ENCODE measurements around the gene PITX2. TPM values are rescaled to one million over a fixed set of nuclear protein-coding genes. Genes with fewer than 3 reads are reported as not detected.

PITX2 gene
- total and polyA plus RNA-seq, 2 of the 13 experiments (the other 11 are each of a cell fraction or from before 2014, with no cell fraction given), result not detected

GRCh38 chr4:110644008-110644407, 21.1 kb upstream of the PITX2 start (continued):
- TF ChIP-seq MLX (CRISPR knock-in tag; IDR thresholded peaks at IDR 0.05), result peak; percentile 75
- TF ChIP-seq ZNF607 (CRISPR knock-in tag; IDR thresholded peaks at IDR 0.05; ENCODE audit: borderline replicate concordance), result 0 out of 2 replicates have a peak, but pooled peaks have one; percentile 33
- TF ChIP-seq PAXIP1 (CRISPR knock-in tag; conservative IDR thresholded peaks at IDR 0.05), result peak; percentile 72
- TF ChIP-seq GATAD2A (CRISPR knock-in tag; IDR thresholded peaks at IDR 0.05), result peak; percentile 50; the same call in 1 of the 2 replicates
- TF ChIP-seq PHF21A (CRISPR knock-in tag; IDR thresholded peaks at IDR 0.05), result peak; percentile 65
- TF ChIP-seq HNF4G (IDR thresholded peaks at IDR 0.05; ENCODE audit: borderline replicate concordance, low read depth, low read length), result no peak
- TF ChIP-seq HNF4G (CRISPR knock-in tag; IDR thresholded peaks at IDR 0.05; ENCODE audit: borderline replicate concordance, low read depth), result peak; percentile 24; the same call in 1 of the 2 replicates

GRCh38 chr4:110643096-110643495, 20.2 kb upstream of the PITX2 start:
- Histone ChIP-seq H3K36me3 (replicated peaks in 1 of 2; ENCODE audit: control insufficient read depth in 1 of 2, insufficient read depth in 2 of 2, low read length in 2 of 2) (no peaks in the 10 kb centered on the region), H3K4me1 (ENCODE audit: insufficient read depth, low read length) (peaks cover 30% of the 10 kb centered on the region), H3K79me2 (ENCODE audit: insufficient read depth, low read length) (no peaks in the 10 kb centered on the region), H3K27ac (ENCODE audit: extremely low read length, insufficient read depth, low read length) (no peak overlapping the region), H3K4me2 (ENCODE audit: low read depth, low read length) (no peak overlapping the region), H3K9ac (ENCODE audit: insufficient read depth, low read depth, low read length) (no peak overlapping the region), H3K9me3 (ENCODE audit: low read length) (no peaks in the 10 kb centered on the region), H3K27me3 (ENCODE audit: control insufficient read depth in 1 of 2, insufficient read depth in 2 of 2, low read length in 2 of 2) (peaks cover 0 to 46% of the 10 kb centered on the region in 2 experiments), H3K4me3 (replicated peaks in 1 of 3; ENCODE audit: insufficient read depth in 1 of 3, low read depth in 2 of 3, low read length in 3 of 3) (no peak overlapping the region), H4K20me1 (ENCODE audit: insufficient read depth, low read length) (no peaks in the 10 kb centered on the region), H2AFZ (ENCODE audit: low read length) (no peak overlapping the region)
- in situ Hi-C loops (cut with HindIII; ENCODE audit: extremely low pct_ligation_motif_present, low pct_unique_long_range_greater_than_20kb) (no loop called here), intact Hi-C loops (cut with micrococcal nuclease; ENCODE audit: unreplicated experiment) (no loop called here)
- BruUV-seq (replicated peaks), result no TSS peak
- WGBS (ENCODE audit: low lambda C conversion rate), result 10% methylated on average over 1 of the region's 1 CpG
- FAIRE-seq, result no peak
- DNase-seq (ENCODE audit: low spot score), result no peak
- CTCF ChIA-PET (ENCODE audit: low intra/inter-chr PET ratio, low total read pairs), result no interaction called here
- ATAC-seq, result no peak
- POLR2A ChIA-PET, result no interaction called here
- no peak for TF ChIP-seq RELA (CRISPR knock-in tag; IDR thresholded peaks at IDR 0.05)
- no peak for TF ChIP-seq ONECUT2 (CRISPR knock-in tag; IDR thresholded peaks at IDR 0.05)
- TF ChIP-seq FOSL2 (CRISPR knock-in tag; IDR thresholded peaks at IDR 0.05), result no peak
- no peak for TF ChIP-seq MTF1 (CRISPR knock-in tag; IDR thresholded peaks at IDR 0.05)
- TF ChIP-seq EHMT2 (IDR thresholded peaks at IDR 0.05; ENCODE audit: borderline replicate concordance, low read depth, low read length), result no peak
- no peak for TF ChIP-seq ZNF800 (CRISPR knock-in tag; IDR thresholded peaks at IDR 0.05)
- TF ChIP-seq FOXK1 (CRISPR knock-in tag; IDR thresholded peaks at IDR 0.05; ENCODE audit: borderline replicate concordance, low read depth), result no peak
- no peak for TF ChIP-seq SNAI1 (CRISPR knock-in tag; IDR thresholded peaks at IDR 0.05; ENCODE audit: borderline replicate concordance)
